Measurements from ENCODE around the gene PLIN3. TPM values are rescaled to one million over a fixed set of nuclear protein-coding genes. Genes with fewer than 3 reads are reported as not detected.
A peak's percentile ranks its signal among the peaks of the same experiment; 100 is the strongest.
"Not testable (repeated sequence)": the region's sequence is repeated elsewhere in the genome, so short reads cannot be mapped to it uniquely, and the experiment has no call there.

The PLIN3 gene
- polyA plus RNA-seq, 1 donor = 39.2 TPM

- DNase-seq = no peak
Measured at GRCh38 chr19:4897146-4897545, 29.7 kb upstream of the PLIN3 start.

GRCh38 chr19:4896372-4896771 lies 28.9 kb upstream of the PLIN3 start:
- no peak for DNase-seq

- not testable (repeated sequence) for DNase-seq
Measured at GRCh38 chr19:4892962-4893361, 25.5 kb upstream of the PLIN3 start.

GRCh38 chr19:4891066-4891465 lies 23.6 kb upstream of the PLIN3 start:
- DNase-seq = no peak

GRCh38 chr19:4889034-4889815 lies 21.8 kb upstream of the PLIN3 start:
- DNase-seq = no peak

- not testable (repeated sequence) for DNase-seq
Measured at GRCh38 chr19:4887803-4888202, 20.3 kb upstream of the PLIN3 start.

GRCh38 chr19:4884993-4885392 lies 17.5 kb upstream of the PLIN3 start:
- not testable (repeated sequence) for DNase-seq

GRCh38 chr19:4882874-4883273 lies 15.4 kb upstream of the PLIN3 start:
- DNase-seq = not testable (repeated sequence)

GRCh38 chr19:4879041-4879440 lies 11.6 kb upstream of the PLIN3 start:
- no peak for DNase-seq

- no peak for DNase-seq
Measured at GRCh38 chr19:4878491-4878968, 11.1 kb upstream of the PLIN3 start.

GRCh38 chr19:4877753-4878490 lies 10.5 kb upstream of the PLIN3 start:
- DNase-seq = peak; percentile 35

- no peak for DNase-seq
Measured at GRCh38 chr19:4873930-4874329, 6.5 kb upstream of the PLIN3 start.

- DNase-seq = no peak
Measured at GRCh38 chr19:4871711-4872110, 4.2 kb upstream of the PLIN3 start.

GRCh38 chr19:4870025-4870700 lies 2.7 kb upstream of the PLIN3 start:
- DNase-seq = no peak

- no peak for DNase-seq
Measured at GRCh38 chr19:4868286-4868834, 893 bp upstream of the PLIN3 start.

GRCh38 chr19:4866595-4867424 lies 657 bp downstream of the PLIN3 start:
- DNase-seq = peak; percentile 52

- DNase-seq = no peak
Measured at GRCh38 chr19:4861147-4861546, 6.3 kb downstream of the PLIN3 start.

- no peak for DNase-seq
Measured at GRCh38 chr19:4859697-4860096, 7.8 kb downstream of the PLIN3 start.

- not testable (repeated sequence) for DNase-seq
Measured at GRCh38 chr19:4856468-4856867, 11.0 kb downstream of the PLIN3 start.

- DNase-seq = not testable (repeated sequence)
Measured at GRCh38 chr19:4853506-4853905, 14.0 kb downstream of the PLIN3 start.

- no peak for DNase-seq
Measured at GRCh38 chr19:4852484-4852883, 15.0 kb downstream of the PLIN3 start.
